ENCODE data around the gene ALDH1L1.

ALDH1L1 gene

DNA sequence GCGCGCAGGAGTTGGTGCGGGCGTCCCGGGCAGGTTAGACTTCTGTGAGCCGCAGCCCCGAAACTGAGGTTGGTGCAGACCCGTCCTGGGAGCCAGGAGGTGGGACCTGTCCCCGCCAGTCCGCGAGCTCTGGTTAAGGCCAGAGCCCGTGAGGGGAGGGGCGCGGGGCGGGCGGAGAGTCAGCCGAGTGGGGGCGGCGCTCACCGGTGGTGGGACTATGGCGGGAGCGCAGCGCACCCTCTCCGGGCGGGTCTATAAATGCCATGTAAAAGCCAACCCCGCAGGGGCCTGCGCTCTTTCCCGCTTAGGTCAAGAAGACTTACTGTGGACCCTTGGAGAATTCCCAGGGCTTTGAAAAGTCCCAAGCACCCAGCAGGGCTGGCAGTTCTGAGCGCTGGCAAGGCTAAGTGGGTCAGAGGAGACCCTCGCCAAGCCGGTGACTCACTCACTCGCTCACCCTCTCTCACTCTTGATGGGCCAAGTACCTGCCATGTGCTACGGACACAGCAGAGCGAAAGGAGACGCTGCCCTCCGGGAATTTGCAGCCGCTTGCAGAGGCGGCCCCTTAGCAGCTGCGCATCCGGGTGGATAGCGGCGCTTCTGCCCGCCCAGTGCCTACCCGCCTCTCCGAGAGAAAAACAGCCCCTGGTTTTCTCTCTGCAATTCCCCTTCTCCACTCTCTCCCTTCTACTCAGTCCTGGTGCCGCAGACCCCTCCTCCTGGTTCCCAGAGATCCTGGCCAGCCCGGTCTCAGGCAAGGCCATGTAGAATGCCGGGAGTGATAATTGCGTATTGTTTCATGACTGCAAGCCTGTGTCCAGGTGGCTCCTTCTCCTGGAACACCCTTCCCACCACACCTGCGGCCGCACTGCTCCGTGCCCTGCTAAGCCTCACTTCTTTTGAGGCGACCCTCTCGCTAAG lies at the start of gene ALDH1L1:
Gene ALDH1L1 (minus strand): TSS at position 110 of the 921 bp plus-strand sequence. CDS start 19,607 bp downstream, outside the sequence.
- peak; percentile 56 for DNase-seq

DNA sequence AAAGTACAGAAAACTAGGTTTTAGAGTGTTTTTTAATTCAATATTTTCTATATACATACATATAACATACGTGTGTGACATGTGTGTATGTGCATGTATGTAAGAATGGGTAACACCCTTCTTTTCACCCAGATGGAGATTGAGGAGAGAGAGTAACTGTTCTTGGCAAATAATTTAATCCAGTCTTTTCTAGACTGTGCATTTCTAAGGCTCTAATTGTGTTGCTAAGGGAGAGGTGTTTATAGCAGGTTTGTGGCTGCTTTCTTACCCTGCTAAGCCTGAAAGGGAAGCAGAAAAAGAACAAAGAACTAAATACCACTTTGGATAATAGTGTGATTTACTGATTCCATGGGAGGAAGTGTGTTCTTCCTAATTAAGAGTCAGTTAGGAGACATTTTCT lies 46.0 kb upstream of the ALDH1L1 start:
- no peak for DNase-seq

DNA sequence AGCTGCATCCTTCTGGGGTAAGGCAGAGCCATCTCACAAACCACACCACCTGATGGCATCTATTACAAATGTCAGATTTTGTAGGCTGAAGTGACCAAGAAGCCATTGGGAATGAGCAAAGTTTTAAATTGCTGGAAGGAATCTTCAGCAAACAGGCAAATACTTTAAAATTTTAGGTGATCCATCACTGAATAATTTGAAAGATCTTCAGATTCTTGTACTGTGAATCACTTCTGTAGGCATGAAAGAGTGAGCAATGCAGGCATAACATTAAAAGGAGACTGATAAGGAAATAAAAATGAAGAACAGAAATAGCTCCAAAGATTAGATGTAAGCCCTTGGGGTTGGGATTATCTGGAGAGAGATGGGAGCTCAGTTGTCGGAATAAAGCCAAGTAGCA lies 36.0 kb upstream of the ALDH1L1 start:
- DNase-seq, result no peak

DNA sequence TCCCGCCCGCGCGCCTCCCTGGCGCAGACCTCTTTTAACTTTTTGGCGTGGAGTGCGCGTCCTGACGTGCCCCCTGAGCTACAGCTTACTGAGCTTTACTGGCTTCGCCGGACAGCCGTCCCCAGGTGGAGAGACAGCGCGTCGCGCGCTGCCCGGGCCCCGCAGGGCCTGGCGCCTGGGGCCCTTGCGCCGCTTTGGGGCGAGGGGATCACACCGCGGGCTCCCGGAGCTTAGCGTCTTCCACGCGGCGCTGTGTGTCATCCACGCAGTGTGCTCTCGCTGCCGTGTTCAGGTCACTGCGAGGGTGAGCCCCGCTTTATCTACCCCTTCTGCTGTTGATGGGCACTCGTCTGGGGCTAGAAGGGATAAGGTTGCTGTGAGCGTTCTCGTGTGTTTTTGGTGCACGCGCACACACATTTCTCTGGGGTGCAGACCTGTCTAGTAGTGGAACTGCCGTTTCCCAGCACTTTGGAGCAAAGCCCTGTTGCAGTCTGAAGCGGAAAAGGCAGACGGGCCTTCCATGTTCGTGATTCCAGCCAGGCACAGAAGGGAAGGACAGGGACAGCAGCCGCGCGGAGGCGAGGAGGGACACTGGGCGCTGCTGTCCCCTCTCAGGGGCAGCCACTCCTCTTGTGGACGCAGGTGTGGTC lies 33.1 kb upstream of the ALDH1L1 start:
- no peak for DNase-seq

DNA sequence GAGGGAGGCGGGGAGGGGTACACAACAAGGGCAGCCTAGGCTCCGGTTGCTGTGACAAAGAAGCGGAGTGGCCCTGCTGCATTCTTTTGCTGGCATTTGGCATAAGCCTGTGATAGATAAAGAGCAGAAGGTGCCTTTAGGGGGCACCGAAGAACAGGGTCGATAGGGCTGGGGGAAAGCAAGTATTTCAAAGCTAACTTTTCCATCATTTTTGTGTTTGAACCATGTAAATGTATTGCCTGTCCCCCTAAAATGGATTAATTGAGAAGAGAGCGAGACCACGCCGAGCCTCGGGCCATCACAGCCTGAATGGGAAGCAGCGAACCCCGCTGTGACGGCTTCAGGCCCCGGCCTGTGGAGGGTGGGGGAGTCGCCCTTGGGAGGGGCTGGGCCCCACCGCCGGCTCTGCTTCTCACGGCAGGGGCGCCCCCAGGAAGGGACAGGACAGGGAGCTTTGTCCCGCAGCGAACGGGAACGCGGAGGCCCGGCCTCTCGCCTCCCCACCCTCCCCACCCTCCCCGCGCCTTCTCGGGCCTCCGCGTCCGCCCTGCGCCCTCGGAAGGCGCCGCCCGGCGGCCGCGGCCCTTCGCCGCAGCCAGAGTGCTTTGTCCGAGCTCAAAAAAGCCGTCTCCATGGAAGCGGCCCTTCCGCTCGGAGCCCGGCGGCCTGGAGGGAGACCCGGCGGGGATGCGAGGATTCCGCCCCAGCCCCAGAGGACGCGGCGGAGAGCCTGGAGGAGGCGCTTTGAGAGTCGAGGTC lies 32.4 kb upstream of the ALDH1L1 start:
- peak; percentile 51 for DNase-seq

DNA sequence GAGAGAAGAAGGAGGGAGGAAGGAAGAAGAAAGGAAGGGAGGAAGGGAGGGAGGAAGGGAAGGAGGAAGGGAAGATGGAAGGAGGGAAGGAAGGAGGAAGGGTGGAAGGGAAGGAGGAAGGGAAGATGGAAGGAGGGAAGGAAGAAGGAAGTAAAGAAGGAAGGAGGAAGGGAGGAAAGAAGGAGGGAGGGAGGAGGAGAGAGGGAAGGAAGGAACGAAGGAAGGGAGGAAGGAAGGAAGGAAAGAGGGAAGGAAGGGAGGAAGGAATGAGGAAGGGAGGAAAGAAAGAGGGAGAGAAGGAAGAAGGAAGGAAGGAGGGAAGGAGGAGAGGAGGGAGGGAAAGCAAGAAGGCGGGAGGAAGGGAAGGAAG lies 31.8 kb upstream of the ALDH1L1 start:
- DNase-seq, result no peak

DNA sequence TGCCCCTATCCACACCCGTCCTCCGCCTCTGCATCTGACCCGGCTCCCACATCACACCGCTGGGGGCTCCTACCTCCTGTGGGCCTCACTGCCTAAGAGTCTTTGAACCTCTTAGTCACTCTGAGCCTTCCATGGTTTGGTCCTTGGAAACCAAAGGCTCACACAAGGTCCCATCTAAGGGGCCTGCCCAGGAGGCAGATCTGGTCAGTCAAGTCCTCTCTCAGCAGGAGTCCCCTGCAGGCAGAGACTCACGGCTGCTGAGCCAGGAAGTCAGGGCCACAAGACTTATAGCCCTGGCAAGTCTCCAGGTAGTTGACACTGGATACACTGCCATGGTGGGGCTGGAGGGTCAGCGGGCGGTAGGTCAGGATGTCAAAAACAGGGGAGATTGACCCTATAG lies 31.2 kb upstream of the ALDH1L1 start:
- no peak for DNase-seq

DNA sequence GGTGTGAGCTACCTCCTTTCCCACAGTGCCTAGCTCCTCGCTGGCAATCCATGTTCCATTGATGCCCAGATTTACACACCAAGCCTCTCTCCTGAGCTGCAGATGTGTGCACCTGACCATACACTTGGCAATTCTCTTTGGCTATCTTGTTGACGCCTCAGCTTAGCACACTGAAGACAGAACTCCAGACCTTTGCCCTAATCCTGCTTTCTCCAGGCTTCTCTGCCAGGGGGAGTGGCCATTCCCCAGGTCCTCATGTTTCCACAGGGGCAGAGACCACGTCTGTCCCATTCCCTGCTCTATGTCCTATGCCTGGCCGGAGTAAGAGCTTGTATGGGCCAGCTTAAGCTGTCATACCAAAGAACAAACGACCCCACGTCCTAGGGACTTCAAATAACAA lies 30.2 kb upstream of the ALDH1L1 start:
- no peak for DNase-seq

DNA sequence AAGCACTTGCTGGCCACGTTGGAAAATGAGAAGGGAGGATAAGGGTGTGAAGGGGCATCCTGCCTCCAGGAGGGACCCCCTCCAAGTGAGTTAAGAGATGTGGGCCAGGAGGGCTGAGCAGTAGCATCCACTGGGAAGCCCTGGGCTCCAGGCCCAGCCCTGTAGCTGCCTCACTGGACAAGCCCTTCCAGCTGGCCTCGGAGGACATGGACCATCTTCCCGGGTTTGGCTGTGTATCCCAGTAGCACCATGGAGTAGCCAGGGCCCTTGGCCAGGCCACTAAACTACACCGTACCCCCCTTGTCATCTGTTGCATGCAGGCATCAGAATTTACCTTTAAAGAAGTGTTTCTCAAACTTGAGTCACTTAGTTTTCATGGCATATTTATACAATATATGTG lies 29.4 kb upstream of the ALDH1L1 start:
- DNase-seq, result no peak

DNA sequence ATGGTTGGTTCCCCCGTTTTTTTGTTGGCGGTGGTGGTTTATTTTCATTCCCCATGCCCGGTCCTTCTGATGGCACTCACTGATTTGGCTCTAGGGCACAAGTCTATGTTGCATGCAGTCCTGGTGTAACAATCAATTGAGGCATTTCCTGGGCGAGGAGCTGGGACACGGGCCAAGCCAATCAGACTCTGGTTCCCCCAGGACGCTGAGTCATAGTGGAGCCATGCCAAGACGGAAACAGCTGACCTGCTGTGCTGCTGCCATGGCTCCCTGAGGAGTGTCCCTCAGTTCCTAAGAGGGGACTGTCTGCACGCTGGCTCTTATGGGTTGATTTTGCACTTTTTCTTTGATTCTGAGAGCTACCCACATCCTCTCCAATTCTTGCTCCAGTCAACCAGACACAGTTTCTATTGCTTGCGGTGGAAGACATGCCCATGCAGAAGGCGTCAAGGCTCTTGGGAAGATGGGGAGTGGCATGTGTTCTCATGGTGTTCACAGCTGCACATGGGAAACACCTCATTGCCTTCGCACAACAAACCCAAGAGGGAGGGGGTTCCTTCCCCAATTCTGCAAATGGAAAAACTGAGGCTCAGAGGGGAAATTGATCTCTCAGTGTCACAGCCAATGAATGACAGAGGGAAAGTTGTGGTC lies 28.3 kb upstream of the ALDH1L1 start:
- DNase-seq, result peak; percentile 7

DNA sequence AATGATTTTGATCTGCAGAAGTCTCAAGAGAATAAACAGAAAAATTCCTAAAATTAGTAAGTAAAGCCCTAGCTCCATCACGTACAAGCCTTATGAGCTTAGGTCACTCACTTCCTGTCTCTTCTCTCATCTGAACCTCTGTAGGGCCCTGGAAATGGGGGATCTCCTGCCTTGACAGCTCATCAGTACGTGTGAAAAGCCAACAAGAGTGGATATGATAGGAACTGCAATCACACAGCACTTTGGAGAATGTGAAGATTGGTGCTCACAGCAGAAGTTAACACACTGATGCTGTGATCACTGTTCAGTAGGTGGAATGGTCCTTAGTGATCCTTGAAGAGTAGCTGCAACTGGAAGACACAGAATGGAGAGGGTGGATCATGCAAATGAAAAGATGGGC lies 27.8 kb upstream of the ALDH1L1 start:
- no peak for DNase-seq

DNA sequence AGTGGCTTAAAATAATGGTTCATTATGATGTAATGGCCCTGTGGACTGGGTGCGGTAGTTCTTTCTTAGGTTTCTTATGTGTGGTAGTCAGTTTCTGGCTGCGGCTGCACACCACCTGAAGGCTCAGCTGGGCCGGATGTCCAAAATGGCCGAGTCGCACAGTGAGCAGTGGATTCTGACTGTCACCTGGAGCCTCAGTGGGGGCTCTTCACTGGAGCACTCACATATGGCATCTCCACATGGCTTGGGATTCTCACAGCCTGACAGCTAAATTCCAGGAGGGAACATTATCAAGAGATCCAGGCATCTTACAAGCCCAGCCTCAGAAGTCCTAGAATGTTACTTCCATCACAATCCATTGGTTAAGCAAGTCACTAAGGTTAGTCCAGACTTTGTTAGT lies 26.8 kb upstream of the ALDH1L1 start:
- no peak for DNase-seq

DNA sequence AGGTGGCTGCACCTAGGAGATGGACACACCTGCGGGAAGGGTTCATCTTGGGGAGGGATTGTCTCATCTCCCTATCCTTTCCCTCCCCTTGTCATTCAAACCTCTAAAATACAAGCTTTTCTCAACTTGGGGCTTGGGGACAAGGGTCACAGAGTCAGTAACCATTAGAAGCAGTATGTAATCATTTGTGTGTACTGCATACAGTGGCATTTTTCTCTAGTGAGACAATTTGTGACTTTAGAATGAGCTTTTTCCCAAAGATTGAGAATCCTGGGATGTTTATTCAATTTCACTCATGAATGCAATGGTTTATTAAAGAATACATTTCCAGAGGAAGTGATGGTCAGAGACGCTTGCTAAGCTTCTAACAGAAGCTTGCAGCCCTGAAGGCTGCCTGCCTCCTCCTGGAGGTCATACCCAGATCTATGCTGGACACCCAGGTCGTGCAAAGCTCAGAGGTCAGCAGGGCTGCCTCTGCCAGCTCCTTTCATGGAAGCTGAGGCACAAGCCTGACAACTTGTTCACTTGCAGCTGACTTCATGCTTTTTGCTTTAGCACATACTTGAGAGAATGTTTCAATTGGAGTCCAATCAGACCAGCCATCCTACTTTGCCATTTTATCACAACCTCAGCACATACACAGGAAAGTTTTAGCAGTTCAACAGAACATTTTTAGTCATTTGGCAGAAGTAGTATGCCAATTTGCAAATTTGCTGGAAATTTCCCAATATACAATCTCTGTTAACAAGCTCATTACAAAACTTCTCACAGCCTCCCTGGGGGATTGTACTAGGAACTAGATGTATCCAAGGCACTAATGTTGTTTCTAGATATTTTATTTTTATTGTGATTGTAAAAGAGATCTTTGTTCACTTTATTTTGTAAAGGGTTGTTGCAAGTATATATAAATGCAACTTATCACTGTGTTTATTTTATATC lies 25.6 kb upstream of the ALDH1L1 start:
- no peak for DNase-seq

DNA sequence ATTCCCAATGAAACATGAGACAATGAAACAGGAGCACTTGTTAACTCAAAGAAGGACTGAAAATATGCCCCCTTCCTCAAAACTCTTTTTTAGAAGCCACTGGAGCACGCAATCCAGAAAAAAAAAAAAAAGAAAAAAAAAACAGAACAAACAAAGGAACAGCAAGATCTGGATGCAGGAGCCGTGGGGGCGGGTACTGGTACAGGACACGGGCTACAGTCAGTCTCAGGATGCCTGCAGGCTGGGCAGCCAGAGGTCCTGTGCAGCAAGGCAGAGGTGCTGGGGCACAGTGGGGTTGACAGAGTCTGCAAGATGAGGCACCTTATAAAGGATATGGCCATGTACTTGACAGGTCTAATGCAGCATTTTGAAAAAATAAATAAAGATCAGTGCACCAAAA lies 22.3 kb upstream of the ALDH1L1 start:
- DNase-seq, result no peak

DNA sequence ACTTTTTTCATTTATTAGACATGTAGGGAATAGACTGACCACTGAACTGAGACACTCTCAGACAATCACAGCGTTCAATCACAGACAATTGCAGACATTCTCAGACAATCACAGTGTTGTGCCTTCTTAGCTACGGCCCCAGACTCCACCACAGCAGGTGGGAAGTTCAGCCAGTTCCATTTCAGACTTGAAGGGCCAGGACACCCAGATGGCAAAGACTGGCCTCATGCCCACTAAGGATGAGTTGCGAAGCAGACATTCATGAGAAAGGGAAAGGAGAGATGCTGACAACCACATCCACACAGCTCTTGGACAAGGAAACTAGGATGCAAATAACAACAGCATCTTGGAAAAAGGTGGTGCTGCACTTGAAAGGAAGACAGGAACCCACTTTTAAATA lies 21.9 kb upstream of the ALDH1L1 start:
- no peak for DNase-seq

DNA sequence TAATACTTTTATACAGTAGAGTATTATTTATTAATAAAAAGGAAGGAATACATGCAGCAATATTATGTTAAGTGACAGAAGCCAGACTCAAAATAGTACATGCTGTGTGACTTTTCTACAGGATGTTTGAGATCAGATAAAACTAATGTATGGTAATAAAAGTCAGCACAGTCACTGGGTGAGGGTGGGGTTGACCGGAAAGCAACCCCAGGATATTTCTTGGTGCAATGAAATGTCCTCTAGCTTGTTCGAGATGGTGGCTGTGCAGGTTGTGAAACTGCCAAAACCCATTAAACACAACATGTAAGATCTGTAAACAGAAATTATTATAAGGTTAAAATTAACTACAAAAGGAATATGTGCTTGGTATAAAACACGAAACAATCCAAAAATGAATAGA lies 20.8 kb upstream of the ALDH1L1 start:
- DNase-seq, result no peak

DNA sequence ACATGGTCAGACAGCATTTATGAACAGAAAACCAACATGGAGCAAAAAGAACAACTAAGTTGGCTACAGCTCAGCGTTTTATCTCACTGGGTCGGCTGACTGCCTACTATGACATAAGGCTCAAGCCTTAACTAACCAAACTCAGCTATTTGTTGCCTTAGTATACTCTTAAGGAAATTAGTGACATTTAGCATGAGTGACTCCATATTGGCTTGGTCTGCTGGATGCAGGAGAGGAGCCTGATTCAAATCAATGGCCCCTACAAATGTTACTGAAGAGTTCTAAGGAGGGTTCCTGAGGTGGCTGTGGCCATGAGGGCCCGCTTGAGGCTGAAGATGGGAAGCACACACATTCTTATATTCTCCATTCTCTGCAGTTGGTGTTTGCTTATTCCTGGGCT lies 20.1 kb upstream of the ALDH1L1 start:
- DNase-seq, result no peak

DNA sequence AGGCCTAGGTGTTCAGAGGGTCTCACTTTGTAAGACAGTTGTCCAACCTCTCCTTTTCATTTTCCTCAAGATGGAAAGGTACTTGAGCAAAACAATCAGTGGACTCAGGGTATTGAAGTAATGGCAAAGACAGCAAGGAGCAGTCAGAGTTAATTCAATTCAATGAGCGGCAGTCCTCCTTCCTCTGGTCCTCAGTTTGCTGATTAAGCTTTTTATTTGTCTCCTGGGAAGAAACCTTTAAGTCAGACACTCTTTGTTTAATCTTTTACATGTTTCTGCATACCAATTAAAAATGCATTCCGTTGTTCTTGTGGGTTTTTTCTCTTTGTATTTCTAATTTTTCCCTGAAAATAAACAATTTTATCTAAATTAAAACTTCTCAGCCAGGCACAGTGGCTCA lies 18.9 kb upstream of the ALDH1L1 start:
- no peak for DNase-seq

DNA sequence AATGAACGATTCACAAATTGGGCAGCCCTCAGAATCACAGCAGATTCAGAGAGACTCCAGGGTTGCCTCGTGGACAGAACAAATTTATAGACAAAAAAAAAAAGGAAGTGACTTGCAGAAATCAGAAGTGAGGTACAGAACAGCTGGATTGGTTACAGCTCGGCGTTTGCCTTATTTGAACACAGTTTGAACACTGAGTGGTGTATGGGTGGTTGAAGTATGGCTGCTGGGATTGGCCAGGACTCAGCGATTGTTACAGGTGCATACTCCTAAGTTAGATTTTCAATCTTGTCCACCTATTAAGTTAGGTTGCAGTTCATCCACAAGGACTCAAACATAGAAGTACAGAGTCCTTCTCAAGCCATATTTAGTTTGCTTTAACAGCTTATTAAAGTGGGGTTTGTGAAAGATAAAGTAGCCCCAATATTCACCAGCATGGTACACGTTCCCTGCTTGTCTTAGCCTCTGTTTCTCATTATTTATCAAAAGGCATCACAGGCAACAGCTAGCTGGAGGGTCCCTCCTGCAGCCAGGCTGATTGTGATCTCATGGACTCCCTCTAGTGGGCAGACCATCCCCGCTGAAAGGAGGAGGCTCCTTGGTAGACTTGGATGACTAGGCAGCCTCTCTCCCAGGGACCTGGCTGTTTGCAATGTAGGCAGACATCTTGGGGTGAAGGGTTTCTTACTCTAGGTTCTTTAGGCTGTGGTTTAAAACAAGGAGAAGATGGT lies 17.6 kb upstream of the ALDH1L1 start:
- DNase-seq, result peak; percentile 78

DNA sequence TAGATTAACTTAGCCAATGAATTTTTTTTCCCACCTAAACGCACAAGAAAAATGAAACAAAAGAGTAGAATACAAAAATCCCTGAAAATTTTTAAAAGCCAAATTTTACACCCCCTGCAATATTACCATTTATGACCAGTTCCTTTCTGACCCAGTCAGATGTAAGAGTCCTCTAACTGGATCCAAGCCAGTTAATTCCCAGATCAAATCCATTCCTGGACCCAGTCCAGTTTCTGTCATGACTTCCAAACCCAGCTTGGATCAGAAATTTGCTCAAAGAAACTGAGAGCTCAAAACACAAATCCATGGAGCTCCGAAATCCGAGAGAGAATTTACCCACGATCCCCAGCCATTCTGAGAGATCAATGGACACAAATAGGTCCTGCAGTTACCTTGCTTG lies 17.0 kb upstream of the ALDH1L1 start:
- DNase-seq, result no peak

DNA sequence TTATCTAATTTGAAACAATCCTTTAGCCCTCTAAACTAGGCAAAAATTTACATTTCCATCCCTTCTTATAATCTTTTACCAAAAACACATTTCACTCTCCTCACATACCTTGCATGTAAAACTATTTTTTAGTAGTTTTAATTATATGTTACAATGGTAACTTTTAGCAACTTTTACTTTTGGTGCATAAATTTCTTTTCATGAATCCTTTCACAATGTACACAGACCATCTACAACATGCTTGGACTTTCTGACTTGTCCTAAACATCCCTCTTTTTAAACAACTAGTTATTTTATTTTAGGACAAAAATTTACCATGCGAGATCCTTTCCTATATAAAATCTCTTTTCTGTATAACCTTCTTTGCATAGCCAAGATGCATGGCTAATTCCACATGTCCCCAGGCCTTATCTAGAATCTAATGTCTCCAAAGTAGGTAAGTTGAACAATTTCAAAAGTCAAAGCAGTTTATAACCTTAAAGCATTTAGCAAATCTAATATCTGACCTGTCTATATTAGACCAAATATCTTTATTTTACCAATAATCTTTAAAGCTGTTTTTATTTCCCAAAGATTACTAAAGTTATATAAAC lies 14.4 kb upstream of the ALDH1L1 start:
- DNase-seq, result peak; percentile 34

Measured in NCI-H82 (cell line).